AG09309 (cell line): ENCODE measurements around the gene LAMA5.

Source experiments
- DNase-seq: peaks from one replicate; pipeline ENCODE4 v3.0.0-alpha.2; 2010; ENCODE audit warnings: low read depth
- H3K4me3 ChIP-seq: 2 replicates; pipeline ENCODE4 v1.5.1; 2011; ENCODE audit warnings: mild to moderate bottlenecking, low read depth, low read length, moderate library complexity; ENCODE audit not compliant: control insufficient read depth
- CTCF ChIP-seq: IDR thresholded peaks from 2 replicates; pipeline ENCODE4 v1.5.1; 2011; ENCODE audit warnings: mild to moderate bottlenecking, low read depth, low read length, inconsistent platforms; ENCODE audit not compliant: insufficient read depth, control insufficient read depth; ENCODE audit errors: missing control alignments

The LAMA5 gene

GRCh38 chr20:62305765-62306413 lies 61.2 kb downstream of the LAMA5 start:
- no peak for DNase-seq
- no peak for TF ChIP-seq CTCF
- no peak overlapping the region for H3K4me3 ChIP-seq

GRCh38 chr20:62305149-62305764 lies 61.9 kb downstream of the LAMA5 start:
- no peak for DNase-seq
- no peak for TF ChIP-seq CTCF
- H3K4me3 ChIP-seq = peak overlapping the region; percentile 86

GRCh38 chr20:62304331-62305148 lies 62.6 kb downstream of the LAMA5 start:
- H3K4me3 ChIP-seq = peak overlapping the region; percentile 86
- no peak for TF ChIP-seq CTCF
- DNase-seq = no peak

- peak overlapping the region; percentile 86 for H3K4me3 ChIP-seq
- no peak for DNase-seq
- no peak for TF ChIP-seq CTCF
Measured at GRCh38 chr20:62303340-62304226, 63.5 kb downstream of the LAMA5 start.

- DNase-seq = no peak
- peak overlapping the region; percentile 86 for H3K4me3 ChIP-seq
- no peak for TF ChIP-seq CTCF
Measured at GRCh38 chr20:62303062-62303339, 64.1 kb downstream of the LAMA5 start.
